OCI-LY1 (cell line): ENCODE results near the gene POLA1.

Source experiments
- H2AFZ ChIP-seq: fragments of 200-600 bp; sonication (generic), shearing (Covaris generic); 2 replicates; pipeline ENCODE4 v1.6.0; 2014; ENCODE audit warnings: antibody characterized with exemption, mild to moderate bottlenecking, low read length
- H3F3A ChIP-seq: fragments of 200-600 bp; sonication (generic), shearing (Covaris generic); 2 replicates; pipeline ENCODE4 v1.6.0; 2014; ENCODE audit warnings: mild to moderate bottlenecking, antibody characterized with exemption, low read length, moderate library complexity; ENCODE audit not compliant: insufficient read depth
- H3K27ac ChIP-seq: fragments of 200-600 bp; sonication (generic); 2 replicates; pipeline ENCODE4 v1.5.1; 2014; ENCODE audit warnings: low read length, mixed run types, mild to moderate bottlenecking, low read depth; ENCODE audit not compliant: poor library complexity, severe bottlenecking
- H3K27me3 ChIP-seq: fragments of 200-600 bp; sonication (generic); 2 replicates; pipeline ENCODE4 v1.6.0; 2014; ENCODE audit warnings: antibody characterized with exemption, mild to moderate bottlenecking, low read length, moderate library complexity; ENCODE audit not compliant: insufficient read depth
- H3K36me3 ChIP-seq: fragments of 200-600 bp; sonication (generic); 2 replicates; pipeline ENCODE4 v1.6.1; 2014; ENCODE audit warnings: mild to moderate bottlenecking, antibody characterized with exemption, low read length, moderate library complexity, mixed read lengths; ENCODE audit not compliant: insufficient read depth
- H3K4me1 ChIP-seq: fragments of 200-600 bp; sonication (generic); 2 replicates; pipeline ENCODE4 v1.5.1; 2014; ENCODE audit warnings: mild to moderate bottlenecking, low read length, moderate library complexity; ENCODE audit not compliant: insufficient read depth, severe bottlenecking
- H3K4me2 ChIP-seq: fragments of 200-600 bp; sonication (generic), shearing (Covaris generic); 2 replicates; pipeline ENCODE4 v1.6.1; 2014; ENCODE audit warnings: low read length
- H3K4me3 ChIP-seq: fragments of 200-600 bp; sonication (generic); 2 replicates; pipeline ENCODE4 v1.5.1; 2014; ENCODE audit warnings: low read length, low read depth, mild to moderate bottlenecking, mixed read lengths; ENCODE audit not compliant: poor library complexity, severe bottlenecking
- H3K79me2 ChIP-seq: fragments of 200-600 bp; shearing (Covaris generic); 2 replicates; pipeline ENCODE4 v1.6.1; 2016; ENCODE audit warnings: mixed run types, low read length, mixed read lengths; ENCODE audit not compliant: insufficient read depth
- H3K9ac ChIP-seq: fragments of 200-600 bp; sonication (generic), shearing (Covaris generic); 2 replicates; pipeline ENCODE4 v1.6.1; 2014; ENCODE audit warnings: mild to moderate bottlenecking, low read length, mixed read lengths
- H3K9me2 ChIP-seq: fragments of 200-600 bp; sonication (generic), shearing (Covaris generic); 2 replicates; pipeline ENCODE4 v1.6.1; 2014; ENCODE audit warnings: low read depth, mild to moderate bottlenecking, low read length, mixed read lengths
- H3K9me3 ChIP-seq: fragments of 200-600 bp; shearing (Covaris generic); 2 replicates; pipeline ENCODE4 v1.6.1; 2014; ENCODE audit warnings: low read length, mixed read lengths
- H4K20me1 ChIP-seq: fragments of 200-600 bp; sonication (generic), shearing (Covaris generic); 2 replicates; pipeline ENCODE4 v1.6.0; 2016; ENCODE audit warnings: mild to moderate bottlenecking, low read length; ENCODE audit not compliant: insufficient read depth
- EZH2 ChIP-seq: fragments of 200-600 bp; sonication (generic), shearing (Covaris generic); IDR thresholded peaks from 2 replicates; pipeline ENCODE4 v1.8.0; 2017; ENCODE audit warnings: borderline replicate concordance, mixed run types, mild to moderate bottlenecking, antibody characterized with exemption, low read length, moderate library complexity, mixed read lengths
- TF ChIP-seq, protein P1 (sequence below): fragments of 200-600 bp; sonication (generic), shearing (Covaris generic); IDR thresholded peaks from 2 replicates; pipeline ENCODE4 v1.5.1; 2017; ENCODE audit warnings: mild to moderate bottlenecking, antibody characterized with exemption, low read length, moderate library complexity, mixed read lengths

POLA1 gene

DNA sequence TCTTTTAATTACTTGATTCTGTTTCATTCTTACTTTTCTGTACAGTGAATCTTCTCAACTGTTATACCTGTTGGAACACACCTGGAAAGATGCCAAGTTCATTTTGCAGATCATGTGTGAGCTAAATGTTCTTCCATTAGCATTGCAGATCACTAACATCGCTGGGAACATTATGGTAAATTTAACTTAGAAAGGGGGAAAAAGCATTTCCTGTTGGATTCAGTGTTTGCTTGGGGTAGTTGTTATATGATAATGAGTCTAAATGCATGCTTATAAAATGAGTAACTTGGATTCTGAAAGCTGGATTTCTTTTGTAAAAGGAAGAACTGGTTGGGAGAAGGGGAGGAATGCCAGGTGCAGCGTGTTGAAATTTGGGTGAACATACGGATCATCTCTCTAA lies 47.6 kb downstream of the POLA1 start:
- Histone ChIP-seq H3K4me3 (no peak overlapping the region), H3K36me3 (peaks cover 42% of the 10 kb centered on the region), H3K9me2 (no peaks in the 10 kb centered on the region), H3K4me2 (no peak overlapping the region), H2AFZ (no peak overlapping the region), H4K20me1 (no peaks in the 10 kb centered on the region), H3K27me3 (no peaks in the 10 kb centered on the region), H3K4me1 (no peaks in the 10 kb centered on the region), H3F3A (no peaks in the 10 kb centered on the region), H3K9me3 (no peaks in the 10 kb centered on the region), H3K79me2 (no peaks in the 10 kb centered on the region), H3K27ac (no peak overlapping the region), H3K9ac (no peak overlapping the region)
- TF ChIP-seq, protein P1, sequence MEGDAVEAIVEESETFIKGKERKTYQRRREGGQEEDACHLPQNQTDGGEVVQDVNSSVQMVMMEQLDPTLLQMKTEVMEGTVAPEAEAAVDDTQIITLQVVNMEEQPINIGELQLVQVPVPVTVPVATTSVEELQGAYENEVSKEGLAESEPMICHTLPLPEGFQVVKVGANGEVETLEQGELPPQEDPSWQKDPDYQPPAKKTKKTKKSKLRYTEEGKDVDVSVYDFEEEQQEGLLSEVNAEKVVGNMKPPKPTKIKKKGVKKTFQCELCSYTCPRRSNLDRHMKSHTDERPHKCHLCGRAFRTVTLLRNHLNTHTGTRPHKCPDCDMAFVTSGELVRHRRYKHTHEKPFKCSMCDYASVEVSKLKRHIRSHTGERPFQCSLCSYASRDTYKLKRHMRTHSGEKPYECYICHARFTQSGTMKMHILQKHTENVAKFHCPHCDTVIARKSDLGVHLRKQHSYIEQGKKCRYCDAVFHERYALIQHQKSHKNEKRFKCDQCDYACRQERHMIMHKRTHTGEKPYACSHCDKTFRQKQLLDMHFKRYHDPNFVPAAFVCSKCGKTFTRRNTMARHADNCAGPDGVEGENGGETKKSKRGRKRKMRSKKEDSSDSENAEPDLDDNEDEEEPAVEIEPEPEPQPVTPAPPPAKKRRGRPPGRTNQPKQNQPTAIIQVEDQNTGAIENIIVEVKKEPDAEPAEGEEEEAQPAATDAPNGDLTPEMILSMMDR = no peak
- no peak for TF ChIP-seq EZH2

DNA sequence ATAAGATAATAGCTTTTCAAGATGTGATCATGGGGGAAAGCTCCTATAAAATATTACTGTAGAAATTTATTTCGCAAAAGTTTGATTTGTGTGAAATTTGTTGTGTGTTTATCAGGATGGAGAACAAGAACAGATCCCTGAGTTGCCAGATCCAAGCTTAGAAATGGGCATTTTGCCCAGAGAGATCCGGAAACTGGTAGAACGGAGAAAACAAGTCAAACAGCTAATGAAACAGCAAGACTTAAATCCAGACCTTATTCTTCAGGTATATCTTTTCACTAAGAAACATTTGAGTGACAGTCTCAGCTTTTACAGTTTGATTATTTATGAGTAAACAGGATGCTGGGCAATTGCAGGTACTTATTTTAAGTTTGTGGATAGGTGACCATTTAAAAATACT lies 54.5 kb downstream of the POLA1 start:
- Histone ChIP-seq H3K79me2 (no peaks in the 10 kb centered on the region), H3K9ac (no peak overlapping the region), H3K9me2 (no peaks in the 10 kb centered on the region), H3K36me3 (peaks cover 32% of the 10 kb centered on the region; the same call in 1 of the 2 replicates), H3F3A (no peaks in the 10 kb centered on the region), H3K9me3 (no peaks in the 10 kb centered on the region), H3K4me2 (no peak overlapping the region), H3K4me1 (no peaks in the 10 kb centered on the region), H3K27ac (no peak overlapping the region), H4K20me1 (no peaks in the 10 kb centered on the region), H3K27me3 (no peaks in the 10 kb centered on the region), H2AFZ (no peak overlapping the region), H3K4me3 (no peak overlapping the region)
- TF ChIP-seq, protein P1 = no peak
- no peak for TF ChIP-seq EZH2

DNA sequence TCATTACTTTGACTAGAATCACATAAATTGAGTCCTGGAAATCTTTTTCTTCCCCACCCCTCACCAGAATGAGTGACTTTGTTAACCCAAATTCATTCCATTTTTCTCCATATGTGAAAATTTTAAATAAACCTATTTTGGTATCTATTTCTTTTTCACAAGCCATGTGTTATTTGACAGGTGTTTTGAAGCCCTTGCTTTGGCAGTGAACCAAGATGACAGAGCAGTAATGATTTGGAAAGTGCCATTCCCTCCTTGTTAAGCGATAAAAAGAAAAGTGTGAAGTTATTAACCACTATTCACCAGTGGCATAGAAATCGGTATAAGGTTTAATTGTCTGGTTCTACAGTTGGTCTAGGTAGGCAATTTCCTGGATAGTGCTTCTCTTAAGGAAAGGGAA lies 66.1 kb downstream of the POLA1 start:
- Histone ChIP-seq H3K4me1 (no peaks in the 10 kb centered on the region), H3K9me3 (no peaks in the 10 kb centered on the region), H3K79me2 (no peaks in the 10 kb centered on the region), H3K9me2 (no peaks in the 10 kb centered on the region), H3K27ac (no peak overlapping the region), H3K9ac (no peak overlapping the region), H3F3A (no peaks in the 10 kb centered on the region), H2AFZ (no peak overlapping the region), H3K36me3 (peaks cover 60% of the 10 kb centered on the region), H3K4me3 (no peak overlapping the region), H3K27me3 (no peaks in the 10 kb centered on the region), H3K4me2 (no peak overlapping the region), H4K20me1 (no peaks in the 10 kb centered on the region)
- TF ChIP-seq, protein P1 = no peak
- no peak for TF ChIP-seq EZH2
